Colonic mucosa (tissue), 4 donors: ENCODE measurements around the gene DKK3. TPM values are rescaled to one million over a fixed set of nuclear protein-coding genes. Genes with fewer than 3 reads are reported as not detected.
A peak's percentile ranks its signal among the peaks of the same experiment; 100 is the strongest.

Experiments
- DNase-seq: peaks from one replicate; pipeline ENCODE4 v3.0.0-alpha.2; 2020
- H3K27ac ChIP-seq: fragments of 200-600 bp; one replicate; pipeline ENCODE4 v1.8.0; 2021
- H3K27me3 ChIP-seq: fragments of 200-600 bp; one replicate; pipeline ENCODE4 v1.8.0; 2021
- H3K36me3 ChIP-seq: fragments of 200-600 bp; one replicate; pipeline ENCODE4 v1.8.0; 2021
- H3K4me1 ChIP-seq: fragments of 200-600 bp; one replicate; pipeline ENCODE4 v1.8.0; 2021; ENCODE audit warnings: mild to moderate bottlenecking
- H3K4me3 ChIP-seq: fragments of 200-600 bp; one replicate; pipeline ENCODE4 v1.8.0; 2021
- H3K9ac ChIP-seq, 2 donors: one replicate each; pipeline ENCODE4 v1.7.0; 2013; ENCODE audit warnings: control low read depth in 2 of 2, low read depth in 2 of 2, low read length in 2 of 2
- H3K9me3 ChIP-seq: fragments of 200-600 bp; one replicate; pipeline ENCODE4 v1.8.0; 2021
- CTCF ChIP-seq: fragments of 200-600 bp; IDR thresholded peaks from one replicate; pipeline ENCODE4 v1.8.0; 2022; ENCODE audit warnings: antibody characterized with exemption, mild to moderate bottlenecking
- intact Hi-C: fragments of 100-400 bp; cut with DNase I; formaldehyde crosslinking; loops from one replicate; pipeline ENCODE4 v1.14.1; 2022
- total RNA-seq, 2 donors: library from RNA; stranded (reverse); fragmentation: NEBNext Ultra II Directional in 1 of 2; extraction: Animal tissue kit (Norgen Biotek cat#: 25700) in 1 of 2; gene quantifications; one replicate each; pipeline ENCODE4 v1.2.1, GENCODE V29; 2021
- donor health status: healthy.
- donor health status: DM: no; HTN: no; CAD: no.
- donor health status: DM: no; HTN: no; CAD: no.

DKK3 gene
- total RNA-seq, 2 donors from 2014 or later: 7.4 to 19.6 TPM

- no peak overlapping the region for H3K4me3 ChIP-seq
- H3K9ac ChIP-seq: no peak overlapping the region
- no peaks in the 10 kb centered on the region for H3K27me3 ChIP-seq
- no peaks in the 10 kb centered on the region for H3K9me3 ChIP-seq
- no peak for DNase-seq
- intact Hi-C loops: no loop called here
- no peak for TF ChIP-seq CTCF
- no peak overlapping the region for H3K27ac ChIP-seq
- no peaks in the 10 kb centered on the region for H3K4me1 ChIP-seq
- H3K36me3 ChIP-seq: no peaks in the 10 kb centered on the region
Measured at GRCh38 chr11:12015486-12015885, 7.1 kb upstream of the DKK3 start.

GRCh38 chr11:12013781-12014180, 5.4 kb upstream of the DKK3 start:
- no peak overlapping the region for H3K9ac ChIP-seq
- intact Hi-C loops: no loop called here
- H3K27me3 ChIP-seq: peaks cover 13% of the 10 kb centered on the region
- no peaks in the 10 kb centered on the region for H3K4me1 ChIP-seq
- no peak overlapping the region for H3K4me3 ChIP-seq
- no peaks in the 10 kb centered on the region for H3K36me3 ChIP-seq
- TF ChIP-seq CTCF: no peak
- H3K27ac ChIP-seq: no peak overlapping the region
- DNase-seq: no peak
- H3K9me3 ChIP-seq: no peaks in the 10 kb centered on the region

- Histone ChIP-seq H3K9ac (no peak overlapping the region), H3K4me3 (no peak overlapping the region), H3K27me3 (peaks cover 32% of the 10 kb centered on the region), H3K27ac (no peak overlapping the region), H3K36me3 (no peaks in the 10 kb centered on the region), H3K4me1 (no peaks in the 10 kb centered on the region), H3K9me3 (no peaks in the 10 kb centered on the region)
- no peak for DNase-seq
- intact Hi-C loops: no loop called here
- no peak for TF ChIP-seq CTCF
Measured at GRCh38 chr11:12009617-12010321, 1.3 kb upstream of the DKK3 start.

GRCh38 chr11:12008790-12009616, 577 bp upstream of the DKK3 start:
- Histone ChIP-seq H3K9me3 (no peaks in the 10 kb centered on the region), H3K36me3 (no peaks in the 10 kb centered on the region), H3K4me3 (peak overlapping the region; percentile 39), H3K4me1 (no peaks in the 10 kb centered on the region), H3K27me3 (peaks cover 32% of the 10 kb centered on the region), H3K9ac (no peak overlapping the region), H3K27ac (no peak overlapping the region)
- intact Hi-C loops: no loop called here
- no peak for DNase-seq
- TF ChIP-seq CTCF: no peak

- intact Hi-C loops: no loop called here
- Histone ChIP-seq H3K36me3 (no peaks in the 10 kb centered on the region), H3K4me1 (no peaks in the 10 kb centered on the region), H3K27ac (peak overlapping the region; percentile 12), H3K27me3 (peaks cover 32% of the 10 kb centered on the region), H3K9me3 (no peaks in the 10 kb centered on the region), H3K4me3 (no peak overlapping the region), H3K9ac (peak overlapping the region in 1 of 2 donors; percentile 41)
- no peak for TF ChIP-seq CTCF
- DNase-seq: no peak
Measured at GRCh38 chr11:12007230-12007593, 1.2 kb downstream of the DKK3 start.
